Esophagus squamous epithelium (tissue), 5 donors: Measurements from ENCODE around the gene TEX19. TPM values are rescaled to one million over a fixed set of nuclear protein-coding genes. Genes with fewer than 3 reads are reported as not detected.

ENCODE experiments used
- DNase-seq: peaks from one replicate; lab custom pipeline; 2025; lab: John Stamatoyannopoulos, UW
- H3K27ac ChIP-seq, 4 donors: fragments of 200-600 bp; sonication (generic); one replicate each; pipeline ENCODE4 v1.5.1; 2016 to 2019; ENCODE audit warnings: mild to moderate bottlenecking in 1 of 4
- H3K27me3 ChIP-seq, 4 donors: fragments of 200-600 bp; sonication (generic); 1 replicate in 3 of 4; 2 replicates in 1 of 4; pipeline versions ENCODE4 v1.5.1 to v1.6.0; 2017 to 2021; ENCODE audit warnings: antibody characterized with exemption in 1 of 4
- H3K36me3 ChIP-seq, 3 donors: fragments of 200-600 bp; sonication (generic); one replicate each; pipeline ENCODE4 v1.5.1; 2016 to 2019
- H3K4me1 ChIP-seq, 3 donors: fragments of 200-600 bp; sonication (generic); one replicate each; pipeline ENCODE4 v1.5.1; 2017 to 2019
- H3K4me3 ChIP-seq, 4 donors: fragments of 200-600 bp; sonication (generic); 1 replicate in 3 of 4; 2 replicates in 1 of 4; pipeline ENCODE4 v1.5.1; 2016 to 2019; ENCODE audit warnings: mild to moderate bottlenecking in 2 of 4, moderate library complexity in 1 of 4
- H3K9me3 ChIP-seq, 3 donors: fragments of 200-600 bp; sonication (generic); one replicate each; pipeline ENCODE4 v1.5.1; 2016 to 2019
- POLR2A ChIP-seq, 4 donors: fragments of 450-650 bp; IDR thresholded peaks; one replicate each; pipeline ENCODE4 v1.6.1; 2017; ENCODE audit warnings: antibody characterized with exemption in 4 of 4, mild to moderate bottlenecking in 4 of 4, moderate library complexity in 3 of 4
- WGBS, 2 donors: methylation state at CpG; one replicate each; pipeline ENCODE4 v1.1.5; 2018; 5-methylcytosine and 5-hydroxymethylcytosine counted together
- intact Hi-C: fragments of 100-400 bp; cut with DNase I; formaldehyde crosslinking; loops from one replicate; pipeline ENCODE4 v1.15.0; 2022
- total RNA-seq, 4 donors: library from RNA; depleted of rRNA; stranded (reverse); fragments of >200 nt; gene quantifications; one replicate each; pipeline ENCODE4 v1.1.0, GENCODE V29; 2016
- TF ChIP-seq, protein P1 (sequence below), 6 experiments: fragments of 450-650 bp in 4 of 6; fragments of 200-600 bp in 2 of 6; sonication (generic) in 2 of 6; IDR thresholded peaks; one replicate each; pipeline ENCODE4 v1.5.1; 2016 to 2019; ENCODE audit warnings: antibody characterized with exemption in 6 of 6, mild to moderate bottlenecking in 4 of 6, moderate library complexity in 4 of 6
- donor health status: DM: yes; HTN: yes; CAD: no.

Gene TEX19
- total RNA-seq, 4 donors from 2014 or later, result not detected

DNA sequence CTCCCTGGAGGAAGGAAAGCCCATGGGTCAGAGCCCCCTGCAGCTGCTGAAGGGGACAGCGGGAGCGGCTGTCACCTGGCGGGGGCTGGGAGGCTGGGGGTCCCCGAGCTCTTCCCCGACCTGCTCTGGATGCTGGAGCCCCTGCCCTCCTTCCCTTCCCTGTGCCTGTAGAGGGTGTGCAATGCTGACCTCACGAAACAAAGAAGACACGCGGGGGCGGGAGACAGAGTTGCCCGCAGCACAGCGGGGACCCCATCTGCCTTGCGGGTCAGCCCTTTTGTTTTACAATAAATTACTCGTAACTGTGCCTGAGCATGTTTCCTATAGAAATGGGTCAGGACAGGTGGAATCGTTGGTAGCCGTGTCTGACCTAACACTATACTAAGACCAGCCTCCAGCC lies 31.8 kb upstream of the TEX19 start:
- intact Hi-C loops, result no loop called here
- Histone ChIP-seq H3K4me1 (peaks cover 0 to 54% (median 20%) of the 10 kb centered on the region in 3 donors), H3K27me3 (peaks cover 0 to 89% (median 0%) of the 10 kb centered on the region in 4 donors), H3K36me3 (no peaks in the 10 kb centered on the region), H3K4me3 (no peak overlapping the region), H3K9me3 (no peaks in the 10 kb centered on the region), H3K27ac (no peak overlapping the region)
- WGBS, 2 donors, result 10 to 90% methylated on average over 2 of the region's 15 CpGs
- no peak for DNase-seq
- TF ChIP-seq POLR2A (IDR thresholded peaks at IDR 0.05), result no peak

DNA sequence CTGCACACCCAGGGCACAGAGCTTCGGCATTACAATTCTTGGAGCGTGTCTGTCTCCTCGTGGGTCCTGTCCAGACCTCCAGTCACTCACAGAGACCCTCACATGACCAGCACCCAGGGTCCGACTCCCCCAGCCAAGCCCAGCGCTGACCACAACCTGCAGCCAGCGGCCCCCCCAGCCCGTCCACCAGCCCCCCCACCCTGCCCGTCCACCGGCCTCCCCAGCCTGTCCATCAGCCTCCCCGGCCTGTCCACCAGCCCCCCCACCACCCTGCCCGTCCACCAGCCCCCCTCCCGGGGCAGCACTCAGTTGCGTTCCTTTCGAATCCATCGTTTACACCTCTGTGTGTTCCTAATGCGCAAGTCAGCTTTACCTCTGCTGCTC lies 31.3 kb upstream of the TEX19 start:
- intact Hi-C loops, result no loop called here
- TF ChIP-seq, protein P1, sequence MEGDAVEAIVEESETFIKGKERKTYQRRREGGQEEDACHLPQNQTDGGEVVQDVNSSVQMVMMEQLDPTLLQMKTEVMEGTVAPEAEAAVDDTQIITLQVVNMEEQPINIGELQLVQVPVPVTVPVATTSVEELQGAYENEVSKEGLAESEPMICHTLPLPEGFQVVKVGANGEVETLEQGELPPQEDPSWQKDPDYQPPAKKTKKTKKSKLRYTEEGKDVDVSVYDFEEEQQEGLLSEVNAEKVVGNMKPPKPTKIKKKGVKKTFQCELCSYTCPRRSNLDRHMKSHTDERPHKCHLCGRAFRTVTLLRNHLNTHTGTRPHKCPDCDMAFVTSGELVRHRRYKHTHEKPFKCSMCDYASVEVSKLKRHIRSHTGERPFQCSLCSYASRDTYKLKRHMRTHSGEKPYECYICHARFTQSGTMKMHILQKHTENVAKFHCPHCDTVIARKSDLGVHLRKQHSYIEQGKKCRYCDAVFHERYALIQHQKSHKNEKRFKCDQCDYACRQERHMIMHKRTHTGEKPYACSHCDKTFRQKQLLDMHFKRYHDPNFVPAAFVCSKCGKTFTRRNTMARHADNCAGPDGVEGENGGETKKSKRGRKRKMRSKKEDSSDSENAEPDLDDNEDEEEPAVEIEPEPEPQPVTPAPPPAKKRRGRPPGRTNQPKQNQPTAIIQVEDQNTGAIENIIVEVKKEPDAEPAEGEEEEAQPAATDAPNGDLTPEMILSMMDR (IDR thresholded peaks at IDR 0.05), result no peak
- no peak for TF ChIP-seq POLR2A (IDR thresholded peaks at IDR 0.05)
- Histone ChIP-seq H3K27ac (no peak overlapping the region), H3K4me1 (peaks cover 4 to 59% (median 25%) of the 10 kb centered on the region in 3 donors), H3K4me3 (no peak overlapping the region), H3K36me3 (no peaks in the 10 kb centered on the region), H3K9me3 (no peaks in the 10 kb centered on the region), H3K27me3 (peaks cover 0 to 87% (median 0%) of the 10 kb centered on the region in 4 donors)
- no peak for DNase-seq
- WGBS, 2 donors, result 69 to 85% methylated on average over 4 to 5 of the region's 16 CpGs

DNA sequence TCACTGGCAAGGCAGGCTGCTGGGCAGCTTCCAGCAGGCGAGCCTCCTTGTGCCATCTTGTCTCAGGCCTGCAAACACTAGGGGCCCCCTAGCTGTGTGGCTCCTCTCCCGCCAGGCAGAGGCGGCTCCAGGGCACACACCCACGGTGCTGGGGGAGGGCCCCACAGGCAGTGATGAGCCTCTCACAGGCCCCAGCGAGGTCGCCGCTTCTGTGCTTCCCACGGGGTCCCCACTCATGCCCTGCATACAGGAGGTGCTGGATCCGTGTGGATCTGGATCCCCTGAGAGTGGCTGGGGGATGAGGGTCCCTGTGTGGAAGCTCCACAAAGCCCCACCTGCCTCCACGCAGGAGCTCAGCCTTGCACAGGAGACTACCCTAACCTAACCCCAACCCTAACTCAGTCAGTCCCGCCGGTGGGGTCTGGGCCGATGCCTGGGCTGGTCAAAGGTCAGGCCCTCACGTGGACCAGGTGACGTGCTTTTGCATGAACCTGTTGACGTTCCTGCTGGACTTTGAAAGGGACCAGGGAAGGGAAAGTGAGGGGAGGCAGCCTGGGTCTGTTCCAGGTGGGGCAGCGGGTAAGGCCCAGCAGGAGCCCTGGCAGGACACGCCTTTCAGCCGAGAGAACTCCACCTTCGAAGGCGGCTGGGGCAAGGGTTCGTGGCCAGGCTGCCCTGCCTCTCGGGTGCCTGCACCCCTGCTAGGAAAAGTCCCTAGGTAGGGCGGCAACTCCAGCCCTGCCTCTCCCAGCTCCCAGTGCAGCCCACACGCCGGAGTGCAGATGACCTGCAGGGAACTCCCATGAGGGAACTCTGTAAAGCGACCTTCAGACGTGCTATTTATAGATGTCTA lies 30.7 kb upstream of the TEX19 start:
- 60 to 78% methylated on average over 1 to 13 of the region's 28 CpGs for WGBS, 2 donors

DNA sequence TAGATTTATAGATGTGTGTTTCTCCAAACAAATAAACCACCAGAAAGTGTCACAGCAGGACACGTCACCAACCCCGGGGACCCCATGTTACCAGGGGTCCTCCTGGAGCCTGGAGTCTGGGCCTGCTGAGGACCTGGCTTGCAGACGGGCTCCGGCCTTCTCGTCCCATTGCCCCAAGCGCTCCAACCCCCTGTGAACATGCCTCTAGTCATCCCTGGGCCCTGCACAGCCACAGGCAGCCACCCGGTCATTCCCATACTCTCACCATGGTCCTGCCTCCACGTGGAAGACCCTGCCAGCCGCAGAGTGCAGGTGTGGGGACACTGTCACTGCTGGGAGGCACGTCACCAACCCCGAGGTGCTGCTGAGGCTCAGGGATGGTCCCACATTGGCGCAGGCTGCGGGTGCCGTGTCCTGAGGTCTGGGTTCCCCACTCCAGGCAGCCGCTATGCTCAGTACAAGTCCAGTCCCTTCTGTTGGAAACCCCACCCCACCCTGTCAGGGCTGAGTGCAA lies 30.0 kb upstream of the TEX19 start:
- Histone ChIP-seq H3K27me3 (peaks cover 0 to 87% (median 0%) of the 10 kb centered on the region in 4 donors), H3K4me1 (peaks cover 15 to 72% (median 35%) of the 10 kb centered on the region in 3 donors), H3K27ac (no peak overlapping the region), H3K4me3 (no peak overlapping the region), H3K9me3 (no peaks in the 10 kb centered on the region), H3K36me3 (no peaks in the 10 kb centered on the region)
- TF ChIP-seq, protein P1 (IDR thresholded peaks at IDR 0.05), result no peak
- no peak for TF ChIP-seq POLR2A (IDR thresholded peaks at IDR 0.05)
- 84 to 85% methylated on average over 9 to 15 of the region's 15 CpGs for WGBS, 2 donors
- DNase-seq, result no peak
- intact Hi-C loops, result no loop called here

More for the DNA sequence above, 30.7 kb upstream of the TEX19 start:
- Histone ChIP-seq H3K36me3 (no peaks in the 10 kb centered on the region), H3K9me3 (no peaks in the 10 kb centered on the region), H3K4me1 (peaks cover 9 to 65% (median 31%) of the 10 kb centered on the region in 3 donors), H3K27ac (no peak overlapping the region), H3K27me3 (peaks cover 0 to 87% (median 0%) of the 10 kb centered on the region in 4 donors), H3K4me3 (no peak overlapping the region)
- TF ChIP-seq, protein P1 (IDR thresholded peaks at IDR 0.05), result no peak
- no peak for TF ChIP-seq POLR2A (IDR thresholded peaks at IDR 0.05)
- no peak for DNase-seq
- intact Hi-C loops, result no loop called here

DNA sequence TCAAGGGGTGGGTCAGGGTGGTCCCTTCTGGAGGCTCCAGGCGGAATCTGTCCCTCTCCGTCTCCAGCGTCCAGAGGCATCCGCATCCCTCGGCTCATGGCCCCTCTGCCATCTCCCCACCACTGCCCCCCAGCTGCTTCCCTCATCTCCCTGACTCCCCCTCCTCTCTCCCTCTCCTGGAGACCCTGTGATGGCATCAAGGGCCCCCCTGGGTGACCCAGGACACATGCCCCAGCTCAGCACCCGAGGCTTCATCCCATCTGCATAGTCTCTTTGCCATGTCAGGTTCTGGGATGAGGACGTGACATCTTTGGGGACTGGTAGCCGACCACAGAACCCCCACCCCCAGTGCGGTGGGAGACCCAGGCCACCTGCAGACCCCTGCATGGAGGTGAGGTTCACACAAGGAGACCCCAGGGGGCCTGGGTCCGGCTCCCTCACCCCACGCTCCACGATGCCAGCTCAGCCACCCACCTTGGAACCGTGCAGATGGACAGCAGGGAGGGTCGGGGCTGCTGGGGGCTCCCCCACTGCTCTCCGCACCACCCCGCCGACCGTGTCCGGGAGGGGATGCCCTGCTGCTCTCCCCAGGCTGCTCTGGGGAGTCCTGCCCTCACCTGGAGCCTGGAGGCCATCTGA lies 29.2 kb upstream of the TEX19 start:
- intact Hi-C loops, result no loop called here
- Histone ChIP-seq H3K4me3 (no peak overlapping the region), H3K27me3 (peaks cover 0 to 88% (median 0%) of the 10 kb centered on the region in 4 donors), H3K4me1 (peaks cover 22 to 73% (median 43%) of the 10 kb centered on the region in 3 donors), H3K36me3 (no peaks in the 10 kb centered on the region), H3K27ac (no peak overlapping the region), H3K9me3 (no peaks in the 10 kb centered on the region)
- DNase-seq, result no peak
- TF ChIP-seq POLR2A (IDR thresholded peaks at IDR 0.05), result no peak
- TF ChIP-seq, protein P1 (IDR thresholded peaks at IDR 0.05), result no peak
- 95 to 100% methylated on average over 5 to 6 of the region's 19 CpGs for WGBS, 2 donors
